Stimulated activated CD4-positive, alpha-beta T cell treated with anti-CD3 and anti-CD28 coated beads, Interleukin-2, amount 100 ng/mL, for 4 hours (primary cell): ENCODE data around the gene HAGHL.

Source experiments
- DNase-seq: peaks from one replicate; pipeline ENCODE4 v3.0.0-alpha.2; 2020; ENCODE audit warnings: low read depth

Gene HAGHL

DNA sequence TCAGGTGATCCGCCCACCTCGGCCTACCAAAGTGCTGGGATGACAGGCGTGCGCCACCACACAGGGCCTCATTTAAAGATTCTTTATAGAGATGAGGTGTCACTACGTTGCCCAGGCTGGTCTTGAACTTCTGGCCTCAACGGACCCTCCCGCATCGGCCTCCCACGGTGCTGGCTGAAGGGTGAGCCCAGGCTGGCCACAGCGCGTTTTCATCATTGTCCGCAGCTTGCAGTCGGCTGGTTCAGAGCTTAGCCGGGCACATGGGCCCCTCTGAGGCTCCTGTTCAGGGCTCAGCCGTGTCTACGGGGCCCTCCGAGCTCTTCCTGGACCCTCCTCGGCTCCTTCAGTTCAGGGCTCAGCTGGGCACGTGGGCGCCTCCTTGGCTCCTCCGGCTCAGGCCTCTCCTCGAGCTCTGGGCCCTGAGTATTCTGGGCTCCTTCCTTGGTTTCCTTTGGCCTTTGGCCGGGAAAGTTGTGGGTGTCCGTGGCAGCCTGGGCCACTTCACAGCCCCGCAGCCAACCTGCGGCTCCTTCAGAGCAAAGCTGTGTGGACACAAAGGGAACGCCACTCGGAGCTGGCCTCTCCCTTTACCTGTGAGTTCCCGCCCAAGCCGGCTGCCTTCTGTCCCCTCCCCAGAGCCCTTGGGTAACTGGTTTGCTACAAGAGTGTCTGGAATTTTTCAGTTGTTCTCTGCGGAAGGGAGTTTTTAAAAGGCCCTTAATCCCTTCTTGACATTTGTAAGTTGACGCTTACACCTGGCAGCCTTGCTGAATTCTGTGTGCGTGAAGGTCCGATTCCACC lies 32.4 kb downstream of the HAGHL start:
- no peak for DNase-seq

DNA sequence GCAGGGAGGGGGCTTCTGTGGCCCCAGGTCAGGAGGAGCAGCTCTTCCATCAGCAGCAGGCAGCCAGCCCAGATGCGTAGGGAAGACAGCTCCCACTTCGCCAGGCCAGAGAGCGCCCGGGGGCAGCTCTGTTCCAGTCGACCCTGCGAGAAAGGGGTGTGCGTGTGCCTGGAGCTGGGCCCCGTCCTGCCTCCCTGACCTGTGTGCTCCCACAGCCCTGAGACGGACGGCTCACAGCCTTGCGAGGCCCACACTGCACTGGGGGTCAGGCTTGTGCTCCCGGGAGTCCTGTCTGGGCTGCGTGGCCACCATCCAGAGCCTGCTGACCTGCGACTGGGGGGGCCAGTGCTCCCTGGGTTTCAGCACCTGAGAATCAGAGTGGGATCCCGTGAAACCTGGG lies 33.2 kb downstream of the HAGHL start:
- DNase-seq, result no peak

DNA sequence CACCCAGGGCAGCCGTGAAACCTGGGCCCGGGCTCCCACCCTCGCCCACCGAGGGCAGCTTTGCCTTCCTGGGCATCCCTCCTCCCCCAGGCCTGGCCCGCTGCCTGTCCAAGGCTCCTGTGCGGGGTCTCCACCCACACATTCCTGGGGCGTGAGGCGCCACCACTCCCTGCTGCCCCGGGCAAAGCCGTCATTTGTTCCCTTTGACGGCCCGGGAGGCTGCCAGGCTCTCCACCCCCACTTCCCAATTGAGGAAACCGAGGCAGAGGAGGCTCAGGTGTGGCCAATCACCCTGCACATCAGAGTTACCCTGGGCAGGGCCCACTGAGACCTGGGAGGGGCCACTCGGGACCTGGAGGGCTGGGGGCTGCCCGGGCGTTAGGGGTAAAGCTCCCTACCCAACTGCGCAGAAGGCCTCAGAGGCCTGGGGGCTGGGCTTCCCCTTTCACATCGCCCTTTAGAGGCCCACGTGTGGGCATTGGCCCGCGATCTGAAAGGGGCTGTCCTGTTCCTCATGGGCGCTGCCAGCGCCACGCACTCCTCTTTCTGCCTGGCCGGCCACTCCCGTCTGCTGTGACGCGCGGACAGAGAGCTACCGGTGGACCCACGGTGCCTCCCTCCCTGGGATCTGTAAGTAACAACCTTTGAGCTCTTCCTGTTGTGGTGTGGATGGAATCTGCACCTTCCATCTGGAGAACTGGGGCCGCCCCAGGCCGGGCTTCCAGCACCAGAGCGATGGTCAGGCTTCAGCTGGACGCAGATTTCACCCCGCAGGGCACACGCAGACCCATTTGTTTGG lies 33.8 kb downstream of the HAGHL start, which contains the start of gene MSLN:
TSS of gene MSLN (plus strand) at position 190 of the 799 bp plus-strand sequence. CDS start 1,947 bp downstream, outside the sequence.
- no peak for DNase-seq

DNA sequence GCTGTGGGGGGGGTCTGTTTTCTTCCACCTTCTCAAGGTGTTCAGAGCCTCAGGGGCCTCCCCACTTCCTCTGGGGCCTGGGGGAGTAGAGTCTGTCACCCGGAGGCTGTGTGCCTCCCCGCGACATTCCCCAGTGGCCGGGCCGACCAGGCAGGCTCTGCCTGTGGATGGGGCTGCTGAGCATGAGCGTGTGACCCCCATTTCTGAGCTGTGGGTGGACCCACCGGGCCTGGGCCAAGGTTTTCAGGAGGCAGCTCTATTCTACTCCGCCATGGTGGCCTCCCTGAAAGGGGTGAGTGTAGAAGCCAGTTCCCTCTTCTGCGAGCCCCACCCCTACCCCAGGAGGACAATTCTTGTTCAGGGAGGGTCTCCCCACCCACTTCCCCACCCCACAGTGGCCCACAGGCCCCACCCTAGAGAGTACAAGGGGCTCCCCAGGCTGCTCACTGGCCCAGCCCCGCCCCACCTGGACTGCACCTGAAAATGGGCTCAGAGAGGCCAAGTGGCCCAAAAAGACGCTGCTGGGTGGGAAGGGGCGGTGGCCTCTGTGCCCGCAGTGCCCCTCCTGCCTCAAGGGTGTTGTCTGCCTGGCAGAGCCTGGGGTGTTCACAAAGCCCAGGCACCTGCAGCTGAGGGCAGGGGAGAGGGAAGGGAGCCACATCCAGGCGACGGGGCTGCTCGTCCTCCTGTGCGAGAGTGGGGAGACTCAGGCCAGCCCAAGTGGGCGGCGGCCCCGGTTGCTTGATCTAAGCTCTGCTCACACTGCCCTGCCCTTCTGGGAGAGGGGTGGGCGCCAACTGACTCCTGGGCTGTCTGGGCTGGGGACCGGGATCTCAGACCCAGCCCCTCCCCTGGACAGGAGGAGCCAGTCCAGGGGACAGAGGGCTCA lies 35.0 kb downstream of the HAGHL start:
- DNase-seq, result no peak

DNA sequence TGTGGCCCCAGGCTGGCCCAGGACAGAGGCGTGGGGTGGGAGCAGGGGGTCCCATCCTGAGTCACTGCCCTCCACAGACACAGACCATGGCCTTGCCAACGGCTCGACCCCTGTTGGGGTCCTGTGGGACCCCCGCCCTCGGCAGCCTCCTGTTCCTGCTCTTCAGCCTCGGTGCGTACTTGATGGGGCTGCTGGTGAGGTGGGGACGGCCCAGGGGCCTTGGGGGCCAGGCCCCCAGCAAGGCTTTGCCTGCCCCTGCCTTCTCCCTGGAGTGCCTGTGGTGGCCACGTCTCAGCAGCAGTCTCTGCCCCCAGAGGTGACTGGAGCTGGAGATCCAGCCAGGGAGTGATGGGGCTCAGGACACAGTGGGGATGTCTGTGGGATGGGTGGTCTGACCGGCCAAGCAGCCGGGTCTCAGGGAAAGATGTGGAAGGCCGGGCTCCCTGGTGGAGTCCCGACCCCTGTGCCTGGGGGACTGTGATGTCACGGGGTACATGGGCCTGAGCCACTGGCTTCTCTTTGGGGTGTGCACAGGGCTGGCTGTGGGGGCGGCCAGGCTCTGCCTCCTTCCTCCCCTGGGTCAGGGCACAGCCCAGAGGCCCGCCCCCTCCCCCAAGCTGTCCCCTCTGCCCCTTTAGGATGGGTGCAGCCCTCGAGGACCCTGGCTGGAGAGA lies 35.8 kb downstream of the HAGHL start:
- DNase-seq, result no peak

DNA sequence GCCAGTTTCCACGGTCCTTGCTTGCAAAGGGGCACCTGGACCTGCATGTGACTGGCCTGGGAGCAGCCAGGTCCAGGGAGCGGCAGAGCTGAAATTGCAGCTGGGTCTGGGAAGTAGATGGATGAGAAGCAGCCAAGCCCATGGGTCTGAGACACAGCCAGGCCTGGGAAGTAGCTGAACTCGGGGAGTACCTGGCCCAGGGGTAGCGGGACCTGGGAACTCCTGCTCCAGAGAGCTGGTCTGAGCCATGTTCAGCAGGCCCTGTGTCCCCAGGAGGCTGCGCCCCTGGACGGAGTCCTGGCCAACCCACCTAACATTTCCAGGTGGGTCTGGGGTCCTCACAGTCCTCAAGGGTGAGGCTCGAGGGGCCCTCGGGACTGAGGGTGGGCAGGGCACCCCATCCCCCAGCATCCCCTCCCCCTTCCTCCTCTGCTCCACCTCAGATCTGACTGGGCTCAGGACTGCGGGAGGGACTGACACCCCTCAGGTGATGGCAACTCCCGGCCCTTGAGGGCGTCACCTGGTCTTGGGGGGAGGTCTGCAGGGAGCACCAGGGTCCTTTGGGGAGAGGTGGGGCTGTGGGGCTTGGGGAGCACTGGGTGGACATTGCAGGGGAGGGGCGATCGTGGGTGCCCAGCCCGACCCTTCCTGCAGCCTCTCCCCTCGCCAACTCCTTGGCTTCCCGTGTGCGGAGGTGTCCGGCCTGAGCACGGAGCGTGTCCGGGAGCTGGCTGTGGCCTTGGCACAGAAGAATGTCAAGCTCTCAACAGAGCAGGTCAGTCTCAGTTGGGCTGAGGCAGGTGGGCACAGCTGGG lies 36.7 kb downstream of the HAGHL start:
- no peak for DNase-seq

DNA sequence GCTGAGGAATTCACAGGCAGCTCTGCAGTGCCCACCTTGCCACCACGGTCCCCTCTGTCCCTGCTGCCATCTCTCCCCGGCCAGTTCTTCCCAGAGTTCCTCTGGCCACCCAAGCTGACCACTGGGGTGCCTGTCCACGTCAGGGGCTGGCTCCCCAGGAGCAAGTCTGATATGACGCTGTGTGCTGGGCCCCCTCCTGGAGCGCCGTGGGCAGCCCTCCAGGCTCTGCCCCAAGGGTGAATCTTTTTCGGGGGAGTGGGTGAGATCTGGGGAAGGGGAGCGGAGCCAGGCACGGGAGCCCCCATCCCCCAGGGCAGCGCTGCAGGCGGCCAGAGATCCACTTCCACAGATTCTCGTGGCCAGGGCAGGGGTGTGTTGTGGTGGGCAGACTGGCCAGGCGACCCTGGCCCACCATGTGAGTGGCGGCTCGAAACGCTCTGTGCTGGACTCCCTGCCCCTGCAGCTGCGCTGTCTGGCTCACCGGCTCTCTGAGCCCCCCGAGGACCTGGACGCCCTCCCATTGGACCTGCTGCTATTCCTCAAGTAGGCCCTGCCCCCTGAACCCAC lies 37.4 kb downstream of the HAGHL start:
- no peak for DNase-seq

DNA sequence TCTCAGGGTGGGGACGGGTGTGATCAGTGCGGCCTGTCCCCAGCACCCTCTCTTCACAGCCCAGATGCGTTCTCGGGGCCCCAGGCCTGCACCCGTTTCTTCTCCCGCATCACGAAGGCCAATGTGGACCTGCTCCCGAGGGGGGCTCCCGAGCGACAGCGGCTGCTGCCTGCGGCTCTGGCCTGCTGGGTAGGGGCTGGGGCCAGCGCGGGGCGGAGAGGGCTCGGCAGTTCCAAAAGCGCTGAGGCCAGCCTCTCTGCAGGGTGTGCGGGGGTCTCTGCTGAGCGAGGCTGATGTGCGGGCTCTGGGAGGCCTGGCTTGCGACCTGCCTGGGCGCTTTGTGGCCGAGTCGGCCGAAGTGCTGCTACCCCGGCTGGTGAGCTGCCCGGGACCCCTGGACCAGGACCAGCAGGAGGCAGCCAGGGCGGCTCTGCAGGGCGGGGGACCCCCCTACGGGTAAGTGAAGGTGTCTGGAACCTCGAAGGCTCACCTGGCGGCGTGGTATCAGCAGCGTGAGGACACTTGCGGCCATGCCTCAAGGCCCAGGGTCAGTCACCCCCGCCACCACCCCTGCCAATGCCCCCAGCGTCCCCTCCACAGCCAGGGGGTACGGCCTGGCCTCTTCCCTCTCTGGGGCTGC lies 38.1 kb downstream of the HAGHL start:
- no peak for DNase-seq

DNA sequence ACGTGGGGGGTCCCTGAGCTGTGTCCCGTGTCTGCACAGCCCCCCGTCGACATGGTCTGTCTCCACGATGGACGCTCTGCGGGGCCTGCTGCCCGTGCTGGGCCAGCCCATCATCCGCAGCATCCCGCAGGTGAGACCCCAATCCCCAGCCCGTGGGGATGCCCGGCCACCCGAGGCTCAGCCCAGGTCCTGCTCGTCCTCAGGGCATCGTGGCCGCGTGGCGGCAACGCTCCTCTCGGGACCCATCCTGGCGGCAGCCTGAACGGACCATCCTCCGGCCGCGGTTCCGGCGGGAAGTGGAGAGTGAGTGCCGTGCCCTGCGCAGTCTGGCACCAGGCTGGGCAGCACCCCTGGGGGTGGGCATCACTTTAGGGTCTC lies 38.6 kb downstream of the HAGHL start:
- DNase-seq, result no peak

DNA sequence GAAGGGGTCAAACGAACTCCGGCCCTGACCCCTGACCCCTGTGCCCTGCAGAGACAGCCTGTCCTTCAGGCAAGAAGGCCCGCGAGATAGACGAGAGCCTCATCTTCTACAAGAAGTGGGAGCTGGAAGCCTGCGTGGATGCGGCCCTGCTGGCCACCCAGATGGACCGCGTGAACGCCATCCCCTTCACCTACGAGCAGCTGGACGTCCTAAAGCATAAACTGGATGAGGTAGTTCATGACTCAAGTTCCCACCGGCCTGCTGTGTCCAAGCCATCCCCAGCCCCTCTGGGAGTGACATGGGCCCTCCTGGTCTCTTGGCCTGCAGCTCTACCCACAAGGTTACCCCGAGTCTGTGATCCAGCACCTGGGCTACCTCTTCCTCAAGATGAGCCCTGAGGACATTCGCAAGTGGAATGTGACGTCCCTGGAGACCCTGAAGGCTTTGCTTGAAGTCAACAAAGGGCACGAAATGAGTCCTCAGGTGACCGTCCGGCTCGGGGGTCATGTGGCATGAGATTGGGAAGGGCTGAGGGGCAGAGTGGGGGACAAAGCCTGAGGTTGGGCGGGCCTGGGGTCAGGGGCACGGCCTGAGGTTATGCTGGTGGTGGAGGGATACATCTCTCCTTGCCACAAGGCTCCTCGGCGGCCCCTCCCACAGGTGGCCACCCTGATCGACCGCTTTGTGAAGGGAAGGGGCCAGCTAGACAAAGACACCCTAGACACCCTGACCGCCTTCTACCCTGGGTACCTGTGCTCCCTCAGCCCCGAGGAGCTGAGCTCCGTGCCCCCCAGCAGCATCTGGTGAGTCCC lies 39.3 kb downstream of the HAGHL start:
- DNase-seq, result no peak

DNA sequence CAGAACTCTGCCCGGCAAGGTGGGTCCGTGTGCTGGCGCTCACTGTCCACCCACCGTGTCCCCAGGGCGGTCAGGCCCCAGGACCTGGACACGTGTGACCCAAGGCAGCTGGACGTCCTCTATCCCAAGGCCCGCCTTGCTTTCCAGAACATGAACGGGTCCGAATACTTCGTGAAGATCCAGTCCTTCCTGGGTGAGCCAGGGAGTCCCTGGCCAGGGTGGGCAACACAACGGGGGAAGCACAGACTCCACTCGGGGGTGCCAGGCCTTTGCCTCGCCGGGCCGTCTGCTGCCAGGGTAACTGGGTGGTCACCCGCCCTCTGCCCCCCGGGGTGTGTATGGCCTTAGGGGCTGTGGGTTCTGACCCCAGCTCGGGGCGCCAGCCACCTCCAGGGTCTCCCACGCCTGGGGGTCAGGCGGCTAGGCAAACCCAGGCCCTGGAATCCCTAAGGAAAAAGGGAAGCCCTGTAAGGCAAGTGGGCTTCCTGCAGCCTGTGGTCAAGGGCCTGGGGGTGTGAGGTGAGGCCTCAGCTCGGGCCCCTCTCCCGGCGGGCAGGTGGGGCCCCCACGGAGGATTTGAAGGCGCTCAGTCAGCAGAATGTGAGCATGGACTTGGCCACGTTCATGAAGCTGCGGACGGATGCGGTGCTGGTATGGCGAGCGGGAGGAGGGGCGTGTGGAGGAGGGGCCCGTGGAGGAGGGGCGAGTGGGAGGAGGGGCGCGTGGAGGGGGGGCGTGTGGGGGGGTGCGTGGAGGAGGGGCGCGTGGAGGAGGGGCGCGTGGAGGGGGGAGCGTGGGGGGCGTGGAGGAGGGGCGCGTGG lies 40.1 kb downstream of the HAGHL start:
- no peak for DNase-seq

DNA sequence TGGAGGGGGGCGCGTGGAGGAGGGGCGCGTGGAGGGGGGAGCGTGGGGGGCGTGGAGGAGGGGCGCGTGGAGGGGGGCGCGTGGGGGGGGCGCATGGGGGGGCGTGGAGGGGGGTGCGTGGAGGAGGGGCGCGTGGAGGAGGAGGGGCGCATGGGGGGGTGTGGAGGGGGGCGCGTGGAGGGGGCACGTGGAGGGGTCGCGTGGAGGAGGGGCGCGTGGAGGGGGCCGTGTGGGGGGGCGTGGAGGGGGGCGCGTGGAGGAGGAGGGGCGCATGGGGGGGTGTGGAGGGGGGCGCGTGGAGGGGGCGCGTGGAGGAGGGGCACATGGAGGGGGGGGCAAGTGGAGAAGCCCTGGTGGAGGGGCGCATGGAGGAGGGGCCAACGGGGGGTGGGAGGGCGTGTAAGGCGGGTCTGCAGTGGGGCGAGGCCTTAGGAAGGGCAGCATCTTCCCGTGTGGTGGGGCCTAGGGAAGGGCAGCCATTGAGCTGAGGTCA lies 40.9 kb downstream of the HAGHL start:
- DNase-seq, result no peak

DNA sequence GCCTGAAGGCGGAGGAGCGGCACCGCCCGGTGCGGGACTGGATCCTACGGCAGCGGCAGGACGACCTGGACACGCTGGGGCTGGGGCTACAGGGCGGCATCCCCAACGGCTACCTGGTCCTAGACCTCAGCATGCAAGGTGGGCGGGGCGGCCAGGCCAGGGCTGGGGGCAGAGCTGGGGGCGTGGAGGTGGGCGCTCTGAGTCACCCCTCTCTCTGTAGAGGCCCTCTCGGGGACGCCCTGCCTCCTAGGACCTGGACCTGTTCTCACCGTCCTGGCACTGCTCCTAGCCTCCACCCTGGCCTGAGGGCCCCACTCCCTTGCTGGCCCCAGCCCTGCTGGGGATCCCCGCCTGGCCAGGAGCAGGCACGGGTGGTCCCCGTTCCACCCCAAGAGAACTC lies 41.5 kb downstream of the HAGHL start:
- DNase-seq, result no peak

DNA sequence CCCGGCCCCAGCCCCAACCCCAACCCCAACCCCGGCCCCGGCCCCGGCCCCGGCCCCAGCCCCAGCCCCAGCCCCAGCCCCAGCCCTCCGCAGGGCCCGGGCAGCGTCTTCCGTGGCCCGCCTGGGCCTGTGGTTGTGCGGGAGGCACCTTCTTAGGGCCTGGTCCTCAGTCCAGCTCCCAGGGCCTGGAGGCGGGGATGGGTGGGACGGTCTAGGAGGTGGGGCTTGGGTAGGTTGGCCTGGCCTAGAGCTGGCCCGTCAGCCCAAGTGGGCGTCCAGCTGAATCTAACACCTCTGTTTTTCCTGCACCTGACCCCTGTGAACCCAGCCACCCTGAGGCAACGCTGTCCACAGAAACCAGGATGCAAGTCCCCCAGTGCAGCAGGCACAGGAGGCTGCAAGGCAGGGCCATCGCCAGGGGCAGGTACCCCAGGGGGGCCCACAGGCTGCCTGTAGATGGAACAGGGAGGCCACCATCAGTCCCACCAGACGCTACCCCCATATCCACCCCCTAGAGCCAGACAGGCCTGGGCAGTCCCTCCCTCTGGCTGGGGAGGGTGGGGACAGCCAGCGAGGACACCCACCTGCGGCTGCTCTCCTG lies 42.4 kb downstream of the HAGHL start:
- DNase-seq, result no peak

DNA sequence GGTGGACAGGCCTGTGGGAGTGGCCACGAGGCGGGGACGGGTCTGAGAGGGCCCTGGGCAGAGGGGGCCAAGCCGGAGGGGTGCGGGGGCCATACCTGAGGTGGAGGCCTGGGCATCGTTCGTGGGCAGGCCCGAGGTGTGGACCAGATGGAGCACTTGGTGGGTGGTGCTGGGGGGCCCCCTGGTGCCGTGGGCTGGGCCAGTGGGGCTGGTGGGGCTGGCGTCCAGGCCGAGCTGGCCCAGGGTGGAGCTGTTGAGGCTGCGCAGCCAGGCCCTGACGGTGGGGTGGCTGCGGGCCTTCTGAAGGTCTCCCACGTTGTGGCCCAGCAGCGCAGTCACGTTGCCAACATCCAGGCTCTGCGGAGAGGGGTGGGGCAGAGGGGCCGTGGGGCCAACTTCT lies 43.0 kb downstream of the HAGHL start:
- no peak for DNase-seq

DNA sequence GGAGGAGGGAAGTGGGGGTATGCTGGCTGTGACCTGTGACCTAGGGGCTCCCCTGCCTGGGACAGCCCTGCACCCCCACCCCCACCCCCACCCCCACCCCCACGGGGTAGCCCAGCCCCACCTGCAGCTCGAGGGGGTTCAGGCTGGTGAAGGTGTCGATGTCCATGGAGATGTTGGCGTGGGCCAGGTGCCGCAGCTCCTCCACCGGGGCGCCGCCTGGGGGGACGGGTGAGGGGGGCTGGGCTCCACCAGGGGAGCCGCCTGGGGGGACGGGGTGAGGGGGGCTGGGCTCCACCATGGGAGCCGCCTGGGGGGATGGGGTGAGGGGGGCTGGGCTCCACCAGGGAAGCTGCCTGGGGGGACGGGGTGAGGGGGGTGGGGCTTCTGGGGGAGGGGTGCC lies 43.5 kb downstream of the HAGHL start:
- DNase-seq, result no peak

DNA sequence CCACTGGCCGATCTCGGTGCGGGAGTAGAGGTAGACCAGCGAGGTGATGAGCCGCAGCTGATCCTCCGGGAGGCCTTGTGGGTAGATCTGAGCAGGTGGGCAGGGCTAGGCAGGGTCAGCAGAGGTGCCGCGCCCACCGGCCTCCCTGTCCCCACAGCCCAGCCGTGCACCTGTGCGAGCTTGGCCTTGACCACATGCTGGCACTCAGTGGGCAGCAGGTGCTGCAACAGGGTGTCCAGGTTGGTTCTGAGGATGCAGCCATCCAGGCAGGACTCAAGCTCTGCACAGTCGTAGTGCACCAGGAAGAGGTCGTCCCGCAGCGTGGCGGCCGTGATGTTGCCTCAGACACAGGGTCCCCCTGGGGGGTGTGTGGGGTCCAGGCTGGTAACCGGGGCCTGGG lies 46.1 kb downstream of the HAGHL start:
- no peak for DNase-seq
